Loucy (cell line): ENCODE data around the gene UAP1L1.
A peak's percentile ranks its signal among the peaks of the same experiment; 100 is the strongest.

Experiments used
- H2AFZ ChIP-seq: fragments of 200-600 bp; sonication (generic); 2 replicates; pipeline ENCODE4 v1.6.0; 2016; ENCODE audit warnings: antibody characterized with exemption, mild to moderate bottlenecking, low read length, moderate library complexity
- H3F3A ChIP-seq: fragments of 200-600 bp; 2 replicates; pipeline ENCODE4 v1.6.0; 2016; ENCODE audit warnings: antibody characterized with exemption, low read depth, mild to moderate bottlenecking
- H3K27me3 ChIP-seq: fragments of 200-600 bp; sonication (generic); 2 replicates; pipeline ENCODE4 v1.6.1; 2014; ENCODE audit warnings: low read length, mild to moderate bottlenecking; ENCODE audit not compliant: insufficient read depth, poor library complexity, severe bottlenecking
- H3K36me3 ChIP-seq: fragments of 200-600 bp; sonication (generic); 2 replicates; pipeline ENCODE4 v1.6.1; 2016; ENCODE audit warnings: low read length; ENCODE audit not compliant: insufficient read depth
- H3K4me1 ChIP-seq: fragments of 200-600 bp; sonication (generic); 2 replicates; pipeline ENCODE4 v1.5.1; 2014; ENCODE audit warnings: low read length, mild to moderate bottlenecking; ENCODE audit not compliant: insufficient read depth, poor library complexity, severe bottlenecking
- H3K4me2 ChIP-seq: fragments of 200-600 bp; sonication (generic); 2 replicates; pipeline ENCODE4 v1.6.0; 2014; ENCODE audit warnings: antibody characterized with exemption, low read length, low read depth, mild to moderate bottlenecking; ENCODE audit not compliant: poor library complexity, severe bottlenecking
- H3K4me3 ChIP-seq: fragments of 200-600 bp; sonication (generic); 2 replicates; pipeline ENCODE4 v1.5.1; 2014; ENCODE audit warnings: low read length, mild to moderate bottlenecking, mixed read lengths; ENCODE audit not compliant: poor library complexity, severe bottlenecking
- H3K79me2 ChIP-seq: fragments of 200-600 bp; sonication (generic); 2 replicates; pipeline ENCODE4 v1.6.1; 2014; ENCODE audit warnings: low read length; ENCODE audit not compliant: insufficient read depth
- H3K9ac ChIP-seq: fragments of 200-600 bp; sonication (generic); 2 replicates; pipeline ENCODE4 v1.6.0; 2014; ENCODE audit warnings: mild to moderate bottlenecking, low read depth, low read length, moderate library complexity; ENCODE audit not compliant: poor library complexity, severe bottlenecking
- H3K9me2 ChIP-seq: fragments of 200-600 bp; sonication (generic); replicated peaks from 2 replicates; pipeline ENCODE4 v1.6.1; 2016; ENCODE audit warnings: low read depth, low read length, mixed read lengths
- H3K9me3 ChIP-seq: fragments of 200-600 bp; sonication (generic); 2 replicates; pipeline ENCODE4 v1.6.1; 2014; ENCODE audit warnings: mild to moderate bottlenecking, antibody characterized with exemption, low read length, low read depth; ENCODE audit not compliant: insufficient read depth
- H4K20me1 ChIP-seq: fragments of 200-600 bp; sonication (generic); 2 replicates; pipeline ENCODE4 v1.6.0; 2014; ENCODE audit warnings: antibody characterized with exemption, low read length, mild to moderate bottlenecking; ENCODE audit not compliant: insufficient read depth, poor library complexity, severe bottlenecking
- EZH2phosphoT487 ChIP-seq: fragments of 200-600 bp; IDR thresholded peaks from 2 replicates; pipeline ENCODE4 v1.6.1; 2018; ENCODE audit warnings: antibody characterized with exemption, mild to moderate bottlenecking, moderate library complexity, borderline replicate concordance
- TF ChIP-seq, protein P1 (sequence below): fragments of 200-600 bp; sonication (generic); conservative IDR thresholded peaks from 2 replicates; pipeline ENCODE4 v1.5.1; 2014; ENCODE audit warnings: mild to moderate bottlenecking, antibody characterized with exemption, low read length

Gene UAP1L1, protein sequence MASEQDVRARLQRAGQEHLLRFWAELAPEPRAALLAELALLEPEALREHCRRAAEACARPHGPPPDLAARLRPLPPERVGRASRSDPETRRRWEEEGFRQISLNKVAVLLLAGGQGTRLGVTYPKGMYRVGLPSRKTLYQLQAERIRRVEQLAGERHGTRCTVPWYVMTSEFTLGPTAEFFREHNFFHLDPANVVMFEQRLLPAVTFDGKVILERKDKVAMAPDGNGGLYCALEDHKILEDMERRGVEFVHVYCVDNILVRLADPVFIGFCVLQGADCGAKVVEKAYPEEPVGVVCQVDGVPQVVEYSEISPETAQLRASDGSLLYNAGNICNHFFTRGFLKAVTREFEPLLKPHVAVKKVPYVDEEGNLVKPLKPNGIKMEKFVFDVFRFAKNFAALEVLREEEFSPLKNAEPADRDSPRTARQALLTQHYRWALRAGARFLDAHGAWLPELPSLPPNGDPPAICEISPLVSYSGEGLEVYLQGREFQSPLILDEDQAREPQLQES

DNA sequence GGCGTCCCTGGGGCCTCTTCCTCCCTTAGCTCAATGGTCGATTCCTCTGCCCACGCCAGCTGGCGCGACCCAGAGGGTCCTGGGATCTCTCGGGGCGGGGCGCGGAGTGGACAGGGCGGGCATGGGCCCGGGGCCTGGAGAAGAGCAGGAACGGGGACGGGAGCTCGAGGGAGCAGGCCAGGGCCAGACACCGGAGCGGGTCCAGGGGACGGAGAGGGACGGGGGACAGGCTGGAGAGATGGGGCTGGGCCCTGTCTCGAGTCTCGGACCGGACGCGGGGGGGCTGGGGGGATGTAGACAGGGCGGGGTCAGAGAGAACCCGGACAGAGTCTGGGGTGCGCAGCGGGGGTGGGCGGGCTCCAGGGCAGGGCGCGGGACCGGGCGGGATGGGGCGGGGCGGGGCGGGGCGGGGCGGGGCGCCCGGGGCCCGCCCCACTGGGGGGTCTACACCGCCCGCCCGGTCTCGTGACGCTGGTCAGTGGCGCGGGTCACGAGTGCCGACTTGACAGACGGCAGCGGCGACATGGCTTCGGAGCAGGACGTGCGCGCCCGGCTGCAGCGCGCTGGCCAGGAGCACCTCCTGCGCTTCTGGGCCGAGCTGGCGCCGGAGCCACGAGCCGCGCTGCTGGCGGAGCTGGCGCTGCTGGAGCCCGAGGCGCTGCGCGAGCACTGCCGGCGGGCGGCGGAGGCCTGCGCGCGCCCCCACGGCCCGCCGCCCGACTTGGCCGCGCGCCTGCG is at the start of gene UAP1L1:
Gene UAP1L1, plus strand, starts transcription at position 508 of the 738 bp plus-strand sequence. Its CDS starts 16 bp downstream, at position 524.
- Histone ChIP-seq H3K4me1 (no peaks in the 10 kb centered on the region), H3K9ac (peak within 1 kb of the TSS; percentile 62), H3K4me3 (peak within 1 kb of the TSS; percentile 73), H3K4me2 (peak within 1 kb of the TSS; percentile 69), H3F3A (no peaks in the 10 kb centered on the region), H3K9me2 (no peaks in the 10 kb centered on the region), H3K79me2 (peaks cover 5% of the 10 kb centered on the region; the same call in 1 of the 2 replicates), H4K20me1 (peaks cover 5% of the 10 kb centered on the region), H3K9me3 (no peaks in the 10 kb centered on the region), H2AFZ (no peak within 1 kb of the TSS), H3K36me3 (no peaks in the 10 kb centered on the region), H3K27me3 (no peaks in the 10 kb centered on the region)
- TF ChIP-seq EZH2phosphoT487, result no peak
- TF ChIP-seq, protein P1, sequence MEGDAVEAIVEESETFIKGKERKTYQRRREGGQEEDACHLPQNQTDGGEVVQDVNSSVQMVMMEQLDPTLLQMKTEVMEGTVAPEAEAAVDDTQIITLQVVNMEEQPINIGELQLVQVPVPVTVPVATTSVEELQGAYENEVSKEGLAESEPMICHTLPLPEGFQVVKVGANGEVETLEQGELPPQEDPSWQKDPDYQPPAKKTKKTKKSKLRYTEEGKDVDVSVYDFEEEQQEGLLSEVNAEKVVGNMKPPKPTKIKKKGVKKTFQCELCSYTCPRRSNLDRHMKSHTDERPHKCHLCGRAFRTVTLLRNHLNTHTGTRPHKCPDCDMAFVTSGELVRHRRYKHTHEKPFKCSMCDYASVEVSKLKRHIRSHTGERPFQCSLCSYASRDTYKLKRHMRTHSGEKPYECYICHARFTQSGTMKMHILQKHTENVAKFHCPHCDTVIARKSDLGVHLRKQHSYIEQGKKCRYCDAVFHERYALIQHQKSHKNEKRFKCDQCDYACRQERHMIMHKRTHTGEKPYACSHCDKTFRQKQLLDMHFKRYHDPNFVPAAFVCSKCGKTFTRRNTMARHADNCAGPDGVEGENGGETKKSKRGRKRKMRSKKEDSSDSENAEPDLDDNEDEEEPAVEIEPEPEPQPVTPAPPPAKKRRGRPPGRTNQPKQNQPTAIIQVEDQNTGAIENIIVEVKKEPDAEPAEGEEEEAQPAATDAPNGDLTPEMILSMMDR, result no peak

DNA sequence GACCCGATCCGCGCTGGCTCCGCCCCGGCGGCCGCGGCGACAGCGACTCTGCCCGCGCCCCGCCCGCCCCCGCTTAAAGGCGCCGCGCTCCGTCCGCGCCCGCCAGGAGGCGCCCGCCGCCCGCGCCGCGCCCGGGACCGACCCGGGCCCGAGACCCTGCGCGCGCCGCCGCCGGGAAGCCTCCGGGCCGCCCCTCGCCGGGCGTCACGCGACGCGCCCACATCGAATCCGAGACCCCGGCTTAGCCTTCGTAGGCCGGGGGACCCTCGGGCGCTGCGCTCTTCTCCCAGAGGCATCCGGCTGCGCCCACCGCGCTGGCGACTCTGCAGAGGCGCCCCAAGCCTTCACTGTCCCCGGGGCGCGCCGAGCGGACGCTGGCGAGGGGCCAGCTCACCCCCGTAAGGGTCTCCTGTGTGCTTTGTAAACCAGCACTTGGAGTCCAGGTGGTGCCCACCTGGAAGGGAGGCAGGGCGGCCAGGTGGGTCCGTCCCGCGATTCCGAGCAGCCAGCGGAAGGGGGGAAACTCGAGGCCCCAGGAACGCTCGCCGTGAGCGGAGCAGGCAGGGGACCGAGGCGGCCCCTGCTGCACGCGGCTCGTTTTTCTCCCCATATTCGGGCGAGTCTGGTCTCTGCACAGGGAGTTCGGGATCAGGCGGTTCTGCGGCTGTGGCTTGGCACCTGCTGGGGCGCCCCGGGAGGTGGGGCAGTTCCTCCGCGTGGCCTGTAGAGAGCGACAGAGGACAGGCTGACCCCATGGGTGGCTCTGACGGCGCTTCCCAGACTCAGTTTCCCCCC is 48.9 kb upstream of the UAP1L1 start:
- Histone ChIP-seq H3K79me2 (peaks cover 5% of the 10 kb centered on the region; the same call in 1 of the 2 replicates), H4K20me1 (peaks cover 5% of the 10 kb centered on the region), H3K4me3 (peak overlapping the region; percentile 81), H3K4me2 (peak overlapping the region; percentile 90), H3K9me3 (no peaks in the 10 kb centered on the region), H3K27me3 (no peaks in the 10 kb centered on the region), H3K36me3 (no peaks in the 10 kb centered on the region), H3K9ac (peak overlapping the region; percentile 92), H3K4me1 (peaks cover 55% of the 10 kb centered on the region), H3F3A (peaks cover 7% of the 10 kb centered on the region; the same call in 1 of the 2 replicates), H3K9me2 (no peaks in the 10 kb centered on the region), H2AFZ (peak overlapping the region; percentile 93)
- TF ChIP-seq, protein P1, result peak; percentile 45; the same call in 1 of the 2 replicates
- no peak for TF ChIP-seq EZH2phosphoT487
